Thymus (tissue), 11 donors: ENCODE data around the gene TRIM15. TPM values are rescaled to one million over a fixed set of nuclear protein-coding genes. Genes with fewer than 3 reads are reported as not detected.
A peak's percentile ranks its signal among the peaks of the same experiment; 100 is the strongest.
"Not testable (repeated sequence)": the region's sequence is repeated elsewhere in the genome, so short reads cannot be mapped to it uniquely, and the experiment has no call there.

Experiments
- DNase-seq, 9 donors: peaks; one replicate each; pipeline ENCODE4 v3.0.0-alpha.2; 2013; ENCODE audit warnings: low spot score in 9 of 9, low read depth in 6 of 9, missing footprints in 1 of 9
- H3K27ac ChIP-seq, 2 donors: one replicate each; pipeline ENCODE4 v1.5.1; 2013; ENCODE audit warnings: control low read depth in 1 of 2, low read depth in 1 of 2, low read length in 1 of 2, mild to moderate bottlenecking in 1 of 2, moderate library complexity in 1 of 2
- H3K27me3 ChIP-seq, 2 donors: one replicate each; pipeline ENCODE4 v1.5.1; 2013; ENCODE audit warnings: low read length in 1 of 2; ENCODE audit not compliant: control insufficient read depth in 2 of 2, insufficient read depth in 1 of 2
- H3K36me3 ChIP-seq, 2 donors: one replicate each; pipeline ENCODE4 v1.5.1; 2013; ENCODE audit warnings: low read length in 1 of 2, mild to moderate bottlenecking in 1 of 2, moderate library complexity in 1 of 2; ENCODE audit not compliant: control insufficient read depth in 2 of 2, insufficient read depth in 2 of 2
- H3K4me1 ChIP-seq, 2 donors: one replicate each; pipeline ENCODE4 v1.5.1; 2013; ENCODE audit warnings: low read length in 2 of 2; ENCODE audit not compliant: control insufficient read depth in 2 of 2, insufficient read depth in 2 of 2
- H3K4me3 ChIP-seq, 2 donors: one replicate each; pipeline ENCODE4 v1.5.1; 2013; ENCODE audit warnings: low read length in 2 of 2, control low read depth in 1 of 2, mild to moderate bottlenecking in 1 of 2
- H3K9me3 ChIP-seq, 2 donors: one replicate each; pipeline ENCODE4 v1.5.1; 2013; ENCODE audit warnings: low read length in 1 of 2, mild to moderate bottlenecking in 1 of 2; ENCODE audit not compliant: control insufficient read depth in 2 of 2, insufficient read depth in 1 of 2
- WGBS: extraction: QIAGEN DNeasy Blood & Tissue Kit; methylation state at CpG from one replicate; pipeline ENCODE4 v1.1.7; 2013; 5-methylcytosine and 5-hydroxymethylcytosine counted together
- polyA plus RNA-seq: library from polyadenylated mRNA; stranded (reverse); fragments of 200-250 nt; gene quantifications from one replicate; pipeline ENCODE4 v1.2.3, GENCODE V29; 2013
- total RNA-seq: library from RNA; stranded (reverse); fragments of 120-200 nt; gene quantifications from one replicate; pipeline ENCODE4 v1.2.4, GENCODE V29; 2013
- donor health status: healthy.

The TRIM15 gene
- total and polyA plus RNA-seq, 2 donors: 0.19 to 0.59 TPM

- Histone ChIP-seq H3K27ac (no peak overlapping the region), H3K9me3 (peaks cover 0 to 2% of the 10 kb centered on the region in 2 donors), H3K4me1 (peaks cover 0 to 2% of the 10 kb centered on the region in 2 donors), H3K27me3 (peaks cover 33 to 75% of the 10 kb centered on the region in 2 donors), H3K36me3 (no peaks in the 10 kb centered on the region), H3K4me3 (no peak overlapping the region)
- 90% methylated on average over 10 of the region's 10 CpGs for WGBS
- DNase-seq: no peak
Measured at GRCh38 chr6:30129265-30130178, 33.8 kb upstream of the TRIM15 start.

GRCh38 chr6:30130179-30130679 is 33.1 kb upstream of the TRIM15 start:
- no peak overlapping the region for H3K27ac ChIP-seq

GRCh38 chr6:30130887-30131862 is 32.2 kb upstream of the TRIM15 start:
- H3K36me3 ChIP-seq: no peaks in the 10 kb centered on the region
- peak; percentile 38 to 88 (median 73) for DNase-seq
- peaks cover 33 to 65% of the 10 kb centered on the region in 2 donors for H3K27me3 ChIP-seq
- peaks cover 0 to 2% of the 10 kb centered on the region in 2 donors for H3K4me1 ChIP-seq
- no peak overlapping the region for H3K27ac ChIP-seq
- H3K9me3 ChIP-seq: peaks cover 0 to 2% of the 10 kb centered on the region in 2 donors
- 36% methylated on average over 16 of the region's 16 CpGs for WGBS
- no peak overlapping the region for H3K4me3 ChIP-seq

More at GRCh38 chr6:30130179-30130679, 33.1 kb upstream of the TRIM15 start:
- DNase-seq: no peak
- Histone ChIP-seq H3K36me3 (no peaks in the 10 kb centered on the region), H3K4me1 (peaks cover 0 to 2% of the 10 kb centered on the region in 2 donors), H3K9me3 (peaks cover 0 to 2% of the 10 kb centered on the region in 2 donors), H3K4me3 (no peak overlapping the region), H3K27me3 (peaks cover 33 to 74% of the 10 kb centered on the region in 2 donors)
- 78% methylated on average over 4 of the region's 4 CpGs for WGBS

GRCh38 chr6:30131947-30132497 is 31.3 kb upstream of the TRIM15 start:
- Histone ChIP-seq H3K27ac (no peak overlapping the region), H3K9me3 (peaks cover 0 to 2% of the 10 kb centered on the region in 2 donors), H3K4me1 (peaks cover 0 to 2% of the 10 kb centered on the region in 2 donors), H3K4me3 (no peak overlapping the region), H3K36me3 (no peaks in the 10 kb centered on the region), H3K27me3 (peaks cover 31 to 62% of the 10 kb centered on the region in 2 donors)
- 95% methylated on average over 2 of the region's 2 CpGs for WGBS
- no peak for DNase-seq

GRCh38 chr6:30135147-30135546 is 28.2 kb upstream of the TRIM15 start:
- Histone ChIP-seq H3K4me1 (no peaks in the 10 kb centered on the region), H3K36me3 (no peaks in the 10 kb centered on the region), H3K9me3 (no peaks in the 10 kb centered on the region), H3K4me3 (no peak overlapping the region), H3K27ac (no peak overlapping the region), H3K27me3 (peaks cover 8 to 34% of the 10 kb centered on the region in 2 donors)
- 98% methylated on average over 2 of the region's 2 CpGs for WGBS
- no peak for DNase-seq

GRCh38 chr6:30135757-30136156 is 27.6 kb upstream of the TRIM15 start, which contains the start of gene TRIM40:
Gene TRIM40 (plus strand): TSS chr6:30136140. CDS start chr6:30137037, 897 bp downstream.
- peaks cover 4 to 27% of the 10 kb centered on the region in 2 donors for H3K27me3 ChIP-seq
- H3K27ac ChIP-seq: no peak within 1 kb of the TSS
- WGBS: 91% methylated on average over 4 of the region's 4 CpGs
- no peak for DNase-seq
- no peak within 1 kb of the TSS for H3K4me3 ChIP-seq
- H3K4me1 ChIP-seq: no peaks in the 10 kb centered on the region
- H3K36me3 ChIP-seq: no peaks in the 10 kb centered on the region
- H3K9me3 ChIP-seq: no peaks in the 10 kb centered on the region

- no peak for DNase-seq
- 61% methylated on average over 11 of the region's 11 CpGs for WGBS
- H3K4me1 ChIP-seq: no peaks in the 10 kb centered on the region
- no peaks in the 10 kb centered on the region for H3K9me3 ChIP-seq
- no peaks in the 10 kb centered on the region for H3K36me3 ChIP-seq
- H3K27me3 ChIP-seq: peaks cover 4 to 23% of the 10 kb centered on the region in 2 donors
- H3K4me3 ChIP-seq: no peak overlapping the region
- H3K27ac ChIP-seq: no peak overlapping the region
Measured at GRCh38 chr6:30136570-30137286, 26.6 kb upstream of the TRIM15 start.

GRCh38 chr6:30140240-30140639 is 23.1 kb upstream of the TRIM15 start:
- 96% methylated on average over 8 of the region's 8 CpGs for WGBS
- not testable (repeated sequence) for H3K4me3 ChIP-seq, H3K36me3 ChIP-seq, H3K4me1 ChIP-seq, H3K9me3 ChIP-seq, DNase-seq, H3K27ac ChIP-seq
- peaks cover 0 to 12% of the 10 kb centered on the region in 2 donors for H3K27me3 ChIP-seq
